GM19397 (cell line): ENCODE results near the gene BST2.
"Not testable (repeated sequence)": the region's sequence is repeated elsewhere in the genome, so short reads cannot be mapped to it uniquely, and the experiment has no call there.

Source experiments
- ATAC-seq: cut with Tn5 transposase; IDR thresholded peaks from one replicate; pipeline ENCODE4 v1.9.1; 2021; ENCODE audit warnings: mild to moderate bottlenecking, moderate library complexity; ENCODE audit not compliant: unreplicated experiment

The BST2 gene

GRCh38 chr19:17390665-17391370 is 14.6 kb downstream of the BST2 start:
- peak; percentile 86 for ATAC-seq

DNA sequence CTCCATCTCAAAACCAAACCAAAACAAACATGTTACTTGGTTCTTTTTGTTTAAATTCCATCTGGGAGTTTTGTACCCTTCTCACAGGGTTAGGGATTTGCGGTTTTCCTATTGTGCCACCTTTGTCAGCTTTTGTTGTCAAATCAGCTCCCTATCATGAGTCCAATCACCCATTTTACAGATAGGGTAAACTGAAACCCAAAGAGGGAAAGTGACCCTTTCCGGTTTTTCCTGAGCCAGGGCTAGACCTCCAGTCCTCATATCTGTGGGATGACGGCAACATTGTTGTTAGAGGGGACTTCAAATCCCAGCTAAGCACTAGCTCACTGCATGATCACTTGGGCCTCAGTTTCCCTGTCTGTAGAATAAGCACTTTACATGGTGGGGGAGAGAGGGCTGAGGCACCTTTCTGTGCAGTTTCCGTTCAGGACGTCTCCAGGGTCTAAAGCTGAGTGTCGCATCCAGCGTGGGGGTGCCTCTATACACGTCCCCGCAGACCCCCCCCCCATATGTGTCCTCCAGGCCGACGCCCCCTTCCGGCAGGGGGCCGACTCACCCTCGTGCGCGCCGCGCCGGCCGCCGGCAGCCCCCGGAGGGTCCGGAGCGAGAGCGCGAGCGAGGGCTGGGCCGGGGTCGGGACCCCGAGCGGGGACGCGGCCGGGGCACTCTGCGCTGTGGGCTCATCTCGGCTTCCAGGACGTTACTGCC is 15.3 kb downstream of the BST2 start:
- ATAC-seq: no peak

DNA sequence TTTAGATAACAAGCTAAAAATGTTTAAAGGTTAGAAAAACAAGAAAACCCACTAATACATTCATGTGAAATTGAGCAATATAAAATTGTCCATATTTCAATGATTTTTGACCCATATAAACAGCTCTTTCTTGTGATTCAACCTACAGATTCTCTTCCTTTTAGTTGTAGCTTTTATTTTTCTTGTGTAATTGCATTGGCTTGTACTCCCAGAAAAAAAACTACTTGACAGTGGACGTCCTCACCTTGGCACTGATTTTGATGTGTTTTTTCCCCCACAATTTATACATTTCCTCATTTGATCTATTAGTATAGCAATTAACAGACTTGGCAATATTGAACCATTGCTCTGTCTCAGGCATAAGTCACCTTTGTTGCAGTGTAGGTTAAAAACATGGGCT is 16.1 kb downstream of the BST2 start:
- no peak for ATAC-seq

GRCh38 chr19:17385878-17386611 is 19.4 kb downstream of the BST2 start:
- no peak for ATAC-seq

GRCh38 chr19:17380426-17381138 is 24.8 kb downstream of the BST2 start:
- ATAC-seq: no peak

GRCh38 chr19:17379221-17379631 is 26.2 kb downstream of the BST2 start:
- ATAC-seq: no peak

GRCh38 chr19:17378271-17378670 is 27.2 kb downstream of the BST2 start:
- no peak for ATAC-seq

DNA sequence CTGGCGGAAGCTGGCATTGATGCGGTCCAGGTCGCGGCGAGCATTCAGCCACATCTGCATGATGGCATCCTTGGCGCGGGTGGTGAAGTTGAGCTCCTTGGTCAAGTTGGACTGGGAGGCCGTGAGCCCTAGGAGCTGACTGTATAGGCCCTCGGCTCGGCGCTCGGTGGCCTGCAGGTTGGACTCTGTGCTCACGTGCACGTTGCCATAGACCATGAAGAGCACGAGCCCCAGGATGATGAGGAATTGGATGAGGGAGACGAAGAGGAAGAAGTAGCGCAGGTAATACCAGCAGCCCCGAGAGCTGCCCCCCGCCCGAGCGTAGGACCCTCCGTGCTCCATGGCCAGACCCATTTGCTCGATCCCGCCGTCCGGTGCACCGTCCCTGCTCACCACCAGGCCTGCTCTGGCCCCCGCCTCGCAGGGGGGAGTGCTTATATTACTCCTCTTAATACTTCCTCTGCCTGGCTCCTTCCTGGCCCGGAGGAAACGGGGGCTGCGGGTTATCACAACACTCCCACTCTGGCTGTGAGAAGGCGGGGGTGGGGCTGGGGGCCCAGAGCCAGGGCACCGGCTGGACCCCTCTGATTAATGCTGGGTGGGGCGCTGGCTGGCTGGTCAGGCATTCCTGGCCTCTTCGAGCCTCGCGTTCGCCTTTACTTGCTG is 28.4 kb downstream of the BST2 start, which contains the start of gene PLVAP:
PLVAP (minus strand) TSS at position 408 of the 666 bp plus-strand sequence; CDS start at position 354, 54 bp downstream.
- ATAC-seq: no peak

DNA sequence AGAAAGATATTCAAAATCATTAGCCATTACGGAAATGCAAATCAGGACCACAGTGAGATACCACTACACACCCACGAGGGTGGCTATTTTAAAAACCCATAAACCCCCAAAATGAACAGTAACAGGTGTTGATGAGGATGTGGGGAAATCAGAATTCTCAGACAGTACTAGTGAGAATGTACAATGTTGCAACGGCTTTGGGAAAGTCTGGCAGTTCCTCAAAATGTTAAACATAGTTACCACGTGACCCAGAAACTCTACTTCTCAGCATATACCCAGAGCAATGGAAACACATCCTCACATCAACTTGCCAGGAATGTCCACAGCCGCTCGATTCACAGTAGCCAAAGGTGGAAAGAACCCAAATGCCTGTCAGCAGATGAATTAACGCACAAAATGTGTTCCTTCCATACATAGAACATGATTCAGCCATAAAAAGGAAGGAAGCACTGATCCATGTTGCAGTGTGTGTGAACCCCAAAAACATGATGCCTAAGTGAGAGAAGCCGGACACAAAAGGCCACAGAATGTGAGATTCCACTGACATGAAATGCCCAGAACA is 35.3 kb downstream of the BST2 start:
- ATAC-seq: peak; percentile 69

DNA sequence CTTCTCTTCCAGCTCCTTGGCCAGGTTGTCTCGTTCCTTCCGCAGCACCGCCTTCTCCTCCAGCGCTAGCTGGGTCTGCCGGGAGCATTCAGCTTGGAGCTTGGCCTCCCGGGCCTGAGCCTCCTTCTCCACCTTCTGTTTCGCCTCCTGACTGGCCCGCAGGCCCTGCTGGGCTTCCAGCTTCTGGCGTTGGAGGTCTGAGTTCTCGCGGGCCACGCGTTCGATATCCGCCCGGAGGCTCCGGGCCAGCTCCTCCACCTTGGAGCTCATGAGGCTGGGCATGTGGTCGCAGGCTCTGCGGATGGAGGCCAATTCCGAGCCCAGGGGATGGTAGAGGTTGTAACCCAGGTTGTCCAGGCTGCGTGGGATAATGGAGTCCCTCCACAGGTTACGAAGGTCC is 40.1 kb downstream of the BST2 start:
- ATAC-seq: no peak

DNA sequence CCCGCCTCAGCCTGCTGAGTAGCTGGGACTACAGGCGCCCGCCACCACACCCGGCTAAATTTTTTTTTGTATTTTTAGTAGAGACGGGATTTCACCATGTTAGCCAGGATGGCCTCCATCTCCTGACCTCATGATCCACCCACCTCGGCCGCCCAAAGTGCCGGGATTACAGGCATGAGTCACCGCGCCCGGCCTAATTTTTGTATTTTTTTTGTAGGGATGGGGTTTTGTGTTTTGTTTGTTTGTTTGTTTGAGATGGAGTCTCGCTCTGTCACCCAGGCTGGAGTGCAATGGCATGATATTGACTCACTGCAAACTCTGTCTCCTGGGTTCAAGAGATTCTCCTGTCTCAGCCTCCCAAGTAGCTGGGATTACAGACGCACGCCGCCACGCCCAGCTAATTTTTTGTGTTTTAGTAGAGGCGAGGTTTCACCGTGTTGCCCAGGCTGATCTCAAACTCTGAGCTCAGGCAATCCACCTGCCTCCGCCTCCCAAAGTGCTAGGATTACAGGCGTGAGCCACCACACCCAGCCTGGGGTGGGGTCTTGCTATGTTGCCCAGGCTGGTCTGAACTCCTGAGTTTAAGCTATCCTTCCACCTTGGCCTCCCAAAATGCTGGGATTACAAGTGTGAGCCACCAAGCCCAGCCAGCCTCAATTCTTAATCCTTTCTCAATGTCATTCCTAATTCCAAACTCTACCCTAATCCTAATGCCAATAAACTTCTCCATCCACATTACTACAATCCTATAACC is 41.4 kb downstream of the BST2 start:
- not testable (repeated sequence) for ATAC-seq

DNA sequence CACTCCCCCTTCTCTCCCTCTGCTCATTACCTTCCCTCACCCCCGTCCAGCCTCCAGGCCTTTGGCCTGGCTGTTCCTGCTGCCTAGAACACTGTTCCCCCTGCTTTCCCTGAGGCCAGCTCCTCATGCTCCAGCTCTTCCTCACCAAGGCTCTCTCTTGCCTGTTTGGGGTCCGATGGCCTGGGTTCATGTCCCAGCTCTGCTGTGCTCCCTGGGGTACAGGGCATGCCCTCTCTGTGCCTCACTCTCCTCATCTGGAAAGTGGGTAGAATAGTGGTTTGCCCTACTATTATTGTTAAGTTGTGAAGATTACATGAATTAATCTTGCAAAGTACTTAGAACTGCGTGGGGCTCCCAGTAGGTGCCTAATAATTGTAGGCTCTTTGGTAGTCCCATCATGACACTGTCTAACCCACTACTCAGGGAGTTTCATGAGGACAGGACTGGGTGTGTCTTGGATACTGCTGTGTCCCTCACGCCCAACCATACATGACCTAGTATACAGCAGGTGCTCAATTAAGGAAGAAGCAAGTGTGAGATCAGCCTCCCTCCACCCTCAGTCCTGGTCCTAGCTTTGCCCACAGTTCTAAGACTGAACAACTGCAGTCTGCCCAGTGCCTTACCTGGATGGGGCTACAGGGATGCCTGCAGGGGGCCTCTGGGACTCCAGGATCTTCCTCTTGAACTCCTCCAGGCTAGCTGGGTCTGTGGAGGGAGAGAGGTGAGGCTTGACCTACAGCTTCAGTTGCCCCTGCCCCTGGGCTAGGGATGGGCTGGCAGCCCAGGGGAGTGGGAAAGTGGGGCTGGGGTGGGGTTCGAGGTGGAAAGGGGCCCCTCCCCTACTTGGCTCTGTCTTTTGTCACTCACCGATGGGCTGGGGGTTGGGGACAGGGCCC is 45.3 kb downstream of the BST2 start:
- no peak for ATAC-seq

DNA sequence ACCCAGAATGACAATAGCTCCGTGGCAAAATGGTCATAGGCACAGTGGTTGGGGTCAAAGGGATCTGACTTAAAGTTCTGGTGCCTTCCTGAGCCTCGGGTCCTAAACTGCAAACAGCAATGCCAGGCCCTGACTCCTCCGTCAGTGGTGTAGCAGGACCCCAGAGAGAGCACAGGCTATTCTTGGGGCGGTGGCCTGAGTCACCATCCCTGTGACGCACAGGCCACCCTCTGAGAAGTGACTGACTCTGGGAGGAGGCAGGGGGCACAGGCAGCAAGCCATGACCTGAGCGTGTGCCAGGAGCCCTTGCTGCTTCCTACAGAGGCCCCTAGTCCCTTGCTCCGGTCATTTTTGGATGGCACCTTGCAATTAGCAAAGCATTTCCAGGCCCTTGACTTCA is 47.0 kb downstream of the BST2 start:
- no peak for ATAC-seq

- no peak for ATAC-seq
Measured at GRCh38 chr19:17357724-17358123, 47.7 kb downstream of the BST2 start.

GRCh38 chr19:17357078-17357666 is 48.3 kb downstream of the BST2 start:
- no peak for ATAC-seq

DNA sequence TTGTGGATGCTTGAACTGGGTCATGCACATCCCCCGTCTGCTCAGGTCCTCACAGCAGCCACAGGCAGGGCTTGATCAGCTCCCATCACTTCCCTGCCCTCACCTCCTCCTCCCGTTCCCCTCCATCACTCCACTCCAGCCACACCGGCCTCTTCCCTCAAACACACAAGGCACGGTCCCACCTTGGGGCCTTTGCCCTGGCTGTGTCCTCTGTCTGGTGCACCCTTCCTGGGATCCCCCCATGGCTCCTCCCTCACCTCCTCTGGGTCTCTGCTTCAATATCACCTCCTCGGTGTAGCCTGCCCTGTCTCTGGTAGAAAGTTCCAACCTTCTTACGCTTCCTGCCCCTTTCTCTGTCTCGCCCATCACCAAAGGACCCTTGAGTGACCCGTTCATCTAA is 52.0 kb downstream of the BST2 start:
- no peak for ATAC-seq
